ENCODE results near the gene FLCN. TPM values are rescaled to one million over a fixed set of nuclear protein-coding genes. Genes with fewer than 3 reads are reported as not detected.

FLCN gene
- total and polyA plus RNA-seq, 10 of the 15 experiments (the other 5 are each of a cell fraction or from before 2014, with no cell fraction given) = 1.1 to 24.7 (median 10.4) TPM

DNA sequence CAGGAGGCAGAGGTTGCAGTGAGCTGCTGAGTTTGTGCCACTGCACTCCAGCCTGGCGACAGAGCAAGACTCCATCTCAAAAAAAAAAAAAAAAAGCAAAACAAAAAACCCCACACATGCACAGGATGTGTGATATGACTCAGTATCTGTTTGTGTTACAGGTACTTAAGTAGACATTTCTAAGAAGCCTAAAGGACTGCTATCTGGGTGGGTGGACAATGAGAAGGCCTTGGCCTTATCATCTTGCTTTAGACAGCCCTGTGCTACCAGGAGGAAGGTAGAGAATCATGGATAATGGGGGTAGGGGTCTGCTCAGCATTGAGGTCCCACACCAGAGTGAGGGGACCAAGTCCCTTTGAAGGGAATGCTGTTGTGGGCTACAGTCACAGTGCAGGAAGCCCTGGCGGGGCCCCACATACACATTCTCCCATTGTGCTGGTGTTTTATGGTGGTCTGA is 57.6 kb downstream of the FLCN start (continued):
- peak; percentile 63; the same call in 1 of the 2 replicates for TF ChIP-seq FOXM1 (IDR thresholded peaks at IDR 0.05; ENCODE audit: low read depth, low read length)
- no peak for TF ChIP-seq SP1 (IDR thresholded peaks at IDR 0.05; ENCODE audit: low read depth, low read length)
- TF ChIP-seq, protein P1, sequence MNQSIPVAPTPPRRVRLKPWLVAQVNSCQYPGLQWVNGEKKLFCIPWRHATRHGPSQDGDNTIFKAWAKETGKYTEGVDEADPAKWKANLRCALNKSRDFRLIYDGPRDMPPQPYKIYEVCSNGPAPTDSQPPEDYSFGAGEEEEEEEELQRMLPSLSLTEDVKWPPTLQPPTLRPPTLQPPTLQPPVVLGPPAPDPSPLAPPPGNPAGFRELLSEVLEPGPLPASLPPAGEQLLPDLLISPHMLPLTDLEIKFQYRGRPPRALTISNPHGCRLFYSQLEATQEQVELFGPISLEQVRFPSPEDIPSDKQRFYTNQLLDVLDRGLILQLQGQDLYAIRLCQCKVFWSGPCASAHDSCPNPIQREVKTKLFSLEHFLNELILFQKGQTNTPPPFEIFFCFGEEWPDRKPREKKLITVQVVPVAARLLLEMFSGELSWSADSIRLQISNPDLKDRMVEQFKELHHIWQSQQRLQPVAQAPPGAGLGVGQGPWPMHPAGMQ (IDR thresholded peaks at IDR 0.05; ENCODE audit: borderline replicate concordance) = no peak
- peak; percentile 86 for TF ChIP-seq ZNF384 (IDR thresholded peaks at IDR 0.05; ENCODE audit: borderline replicate concordance, low read depth, low read length)
- peak; percentile 87 for TF ChIP-seq IRF4 (IDR thresholded peaks at IDR 0.05; ENCODE audit: low read depth, low read length)
- 0 out of 2 replicates have a peak, but pooled peaks have one; percentile 25 for TF ChIP-seq ASH2L (IDR thresholded peaks at IDR 0.05; ENCODE audit: borderline replicate concordance, low read depth)
- TF ChIP-seq JUND (IDR thresholded peaks at IDR 0.05; ENCODE audit: low read depth, low read length) = peak; percentile 72
- 0 out of 2 replicates have a peak, but pooled peaks have one; percentile 59 for TF ChIP-seq NBN (IDR thresholded peaks at IDR 0.05)
- TF ChIP-seq, protein P2, sequence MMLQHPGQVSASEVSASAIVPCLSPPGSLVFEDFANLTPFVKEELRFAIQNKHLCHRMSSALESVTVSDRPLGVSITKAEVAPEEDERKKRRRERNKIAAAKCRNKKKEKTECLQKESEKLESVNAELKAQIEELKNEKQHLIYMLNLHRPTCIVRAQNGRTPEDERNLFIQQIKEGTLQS (IDR thresholded peaks at IDR 0.05; ENCODE audit: borderline replicate concordance, extremely low read depth, low read depth, low read length) = no peak
- no peak for TF ChIP-seq MTA2 (IDR thresholded peaks at IDR 0.05; ENCODE audit: low read depth)
- no peak for TF ChIP-seq TCF7 (IDR thresholded peaks at IDR 0.05; ENCODE audit: borderline replicate concordance)
- peak; percentile 59 for TF ChIP-seq RUNX3 (IDR thresholded peaks at IDR 0.05; ENCODE audit: low read length)
- TF ChIP-seq RCOR1 (conservative IDR thresholded peaks at IDR 0.05; ENCODE audit: low read depth, low read length) = no peak
- TF ChIP-seq, protein P3, sequence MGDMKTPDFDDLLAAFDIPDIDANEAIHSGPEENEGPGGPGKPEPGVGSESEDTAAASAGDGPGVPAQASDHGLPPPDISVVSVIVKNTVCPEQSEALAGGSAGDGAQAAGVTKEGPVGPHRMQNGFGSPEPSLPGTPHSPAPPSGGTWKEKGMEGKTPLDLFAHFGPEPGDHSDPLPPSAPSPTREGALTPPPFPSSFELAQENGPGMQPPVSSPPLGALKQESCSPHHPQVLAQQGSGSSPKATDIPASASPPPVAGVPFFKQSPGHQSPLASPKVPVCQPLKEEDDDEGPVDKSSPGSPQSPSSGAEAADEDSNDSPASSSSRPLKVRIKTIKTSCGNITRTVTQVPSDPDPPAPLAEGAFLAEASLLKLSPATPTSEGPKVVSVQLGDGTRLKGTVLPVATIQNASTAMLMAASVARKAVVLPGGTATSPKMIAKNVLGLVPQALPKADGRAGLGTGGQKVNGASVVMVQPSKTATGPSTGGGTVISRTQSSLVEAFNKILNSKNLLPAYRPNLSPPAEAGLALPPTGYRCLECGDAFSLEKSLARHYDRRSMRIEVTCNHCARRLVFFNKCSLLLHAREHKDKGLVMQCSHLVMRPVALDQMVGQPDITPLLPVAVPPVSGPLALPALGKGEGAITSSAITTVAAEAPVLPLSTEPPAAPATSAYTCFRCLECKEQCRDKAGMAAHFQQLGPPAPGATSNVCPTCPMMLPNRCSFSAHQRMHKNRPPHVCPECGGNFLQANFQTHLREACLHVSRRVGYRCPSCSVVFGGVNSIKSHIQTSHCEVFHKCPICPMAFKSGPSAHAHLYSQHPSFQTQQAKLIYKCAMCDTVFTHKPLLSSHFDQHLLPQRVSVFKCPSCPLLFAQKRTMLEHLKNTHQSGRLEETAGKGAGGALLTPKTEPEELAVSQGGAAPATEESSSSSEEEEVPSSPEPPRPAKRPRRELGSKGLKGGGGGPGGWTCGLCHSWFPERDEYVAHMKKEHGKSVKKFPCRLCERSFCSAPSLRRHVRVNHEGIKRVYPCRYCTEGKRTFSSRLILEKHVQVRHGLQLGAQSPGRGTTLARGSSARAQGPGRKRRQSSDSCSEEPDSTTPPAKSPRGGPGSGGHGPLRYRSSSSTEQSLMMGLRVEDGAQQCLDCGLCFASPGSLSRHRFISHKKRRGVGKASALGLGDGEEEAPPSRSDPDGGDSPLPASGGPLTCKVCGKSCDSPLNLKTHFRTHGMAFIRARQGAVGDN (IDR thresholded peaks at IDR 0.05) = 0 out of 2 replicates have a peak, but pooled peaks have one; percentile 52
- TF ChIP-seq MEF2B (IDR thresholded peaks at IDR 0.05; ENCODE audit: partially characterized antibody, poor library complexity, severe bottlenecking) = no peak
- no peak for TF ChIP-seq NRF1 (conservative IDR thresholded peaks at IDR 0.05; ENCODE audit: low read depth, low read length)
- TF ChIP-seq BHLHE40 (IDR thresholded peaks at IDR 0.05; ENCODE audit: borderline replicate concordance in 1 of 2, low read depth in 2 of 2, low read length in 1 of 2) = peak; percentile 19 to 67; a peak in 2 of 4 replicates
